Neutrophil (primary cell): ENCODE measurements around the gene LONP2.

Source experiments
- H3K27ac ChIP-seq: fragments of 200-600 bp; sonication (generic); 2 replicates; pipeline ENCODE4 v1.5.1; 2016; ENCODE audit warnings: mild to moderate bottlenecking, moderate library complexity
- H3K27me3 ChIP-seq: fragments of 200-600 bp; sonication (generic); 2 replicates; pipeline ENCODE4 v1.6.0; 2016; ENCODE audit warnings: mild to moderate bottlenecking
- H3K36me3 ChIP-seq: fragments of 200-600 bp; sonication (generic); 2 replicates; pipeline ENCODE4 v1.5.1; 2017
- H3K4me1 ChIP-seq, 2 experiments: fragments of 200-600 bp in 1 of 2; sonication (generic) in 1 of 2; 1 replicate in 1 of 2; 2 replicates in 1 of 2; pipeline versions ENCODE4 v1.5.1 to v1.6.1; 2013 to 2016; ENCODE audit warnings: low read depth in 1 of 2, low read length in 1 of 2, mild to moderate bottlenecking in 1 of 2, moderate library complexity in 1 of 2; ENCODE audit not compliant: control insufficient read depth in 1 of 2, insufficient read depth in 1 of 2
- H3K4me3 ChIP-seq, 2 experiments: fragments of 200-600 bp in 1 of 2; sonication (generic) in 1 of 2; 1 replicate in 1 of 2; 2 replicates in 1 of 2; pipeline ENCODE4 v1.5.1; 2013 to 2016; ENCODE audit warnings: low read depth in 1 of 2, low read length in 1 of 2, mild to moderate bottlenecking in 1 of 2, moderate library complexity in 1 of 2
- H3K9me3 ChIP-seq: fragments of 200-600 bp; sonication (generic); 2 replicates; pipeline ENCODE4 v1.5.1; 2016
- TF ChIP-seq, protein P1 (sequence below): fragments of 200-600 bp; sonication (generic); IDR thresholded peaks from 2 replicates; pipeline ENCODE4 v1.5.1; 2016; ENCODE audit warnings: antibody characterized with exemption

Gene LONP2

DNA sequence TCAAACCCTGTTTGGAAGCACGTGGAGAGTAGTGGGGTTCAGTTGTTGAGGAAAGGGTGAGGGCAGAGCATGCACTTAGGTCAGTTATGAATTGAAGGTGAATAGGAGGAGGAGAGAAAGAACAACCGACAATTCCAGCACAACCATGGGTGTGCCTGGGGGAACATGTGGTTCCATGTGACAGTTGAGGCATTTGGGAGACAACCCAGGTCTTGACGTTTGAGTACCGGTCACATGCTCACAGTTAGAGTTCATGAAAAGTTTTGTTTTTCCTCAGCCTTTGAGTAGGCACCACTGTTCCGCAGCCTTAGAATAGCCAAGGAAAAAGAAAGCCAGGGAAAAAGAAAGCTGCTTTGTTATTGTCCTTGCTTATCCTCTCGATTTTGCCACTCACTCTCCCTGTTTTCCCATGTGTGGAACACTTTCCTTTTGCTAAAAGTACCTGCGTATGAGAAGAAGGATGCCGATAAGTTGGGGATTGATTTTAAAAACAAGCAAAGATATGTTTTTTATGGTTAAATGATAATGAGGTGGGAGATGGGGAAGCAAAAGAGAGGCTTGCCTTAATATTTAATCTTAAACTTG is 28.8 kb downstream of the LONP2 start:
- H3K36me3 ChIP-seq, result peaks cover 39% of the 10 kb centered on the region
- H3K27me3 ChIP-seq, result no peaks in the 10 kb centered on the region

DNA sequence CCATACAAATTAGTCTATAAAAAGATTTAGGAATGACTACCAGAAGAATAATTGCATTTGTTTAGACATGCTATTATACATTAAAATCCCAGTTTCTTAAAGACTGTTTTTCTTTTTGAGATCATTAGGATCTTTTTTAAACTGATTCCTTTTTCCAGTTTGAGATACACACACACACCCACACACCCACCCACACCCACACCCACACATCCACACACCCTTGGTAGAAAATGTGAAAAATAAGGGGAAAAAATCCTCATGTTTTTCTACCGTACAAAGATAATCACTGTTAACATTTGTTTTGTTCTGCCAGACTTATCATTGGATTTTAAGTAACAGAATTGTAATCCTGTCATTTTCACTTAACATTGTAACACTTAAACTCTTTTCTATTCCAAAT is 30.4 kb downstream of the LONP2 start:
- H3K4me1 ChIP-seq, result peaks cover 0 to under 1% of the 10 kb centered on the region in 2 experiments
- peaks cover 39% of the 10 kb centered on the region for H3K36me3 ChIP-seq
- no peak overlapping the region for H3K4me3 ChIP-seq
- TF ChIP-seq, protein P1, sequence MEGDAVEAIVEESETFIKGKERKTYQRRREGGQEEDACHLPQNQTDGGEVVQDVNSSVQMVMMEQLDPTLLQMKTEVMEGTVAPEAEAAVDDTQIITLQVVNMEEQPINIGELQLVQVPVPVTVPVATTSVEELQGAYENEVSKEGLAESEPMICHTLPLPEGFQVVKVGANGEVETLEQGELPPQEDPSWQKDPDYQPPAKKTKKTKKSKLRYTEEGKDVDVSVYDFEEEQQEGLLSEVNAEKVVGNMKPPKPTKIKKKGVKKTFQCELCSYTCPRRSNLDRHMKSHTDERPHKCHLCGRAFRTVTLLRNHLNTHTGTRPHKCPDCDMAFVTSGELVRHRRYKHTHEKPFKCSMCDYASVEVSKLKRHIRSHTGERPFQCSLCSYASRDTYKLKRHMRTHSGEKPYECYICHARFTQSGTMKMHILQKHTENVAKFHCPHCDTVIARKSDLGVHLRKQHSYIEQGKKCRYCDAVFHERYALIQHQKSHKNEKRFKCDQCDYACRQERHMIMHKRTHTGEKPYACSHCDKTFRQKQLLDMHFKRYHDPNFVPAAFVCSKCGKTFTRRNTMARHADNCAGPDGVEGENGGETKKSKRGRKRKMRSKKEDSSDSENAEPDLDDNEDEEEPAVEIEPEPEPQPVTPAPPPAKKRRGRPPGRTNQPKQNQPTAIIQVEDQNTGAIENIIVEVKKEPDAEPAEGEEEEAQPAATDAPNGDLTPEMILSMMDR, result no peak
- H3K27me3 ChIP-seq, result no peaks in the 10 kb centered on the region
- H3K27ac ChIP-seq, result no peak overlapping the region
- no peaks in the 10 kb centered on the region for H3K9me3 ChIP-seq

More for the DNA sequence above, 28.8 kb downstream of the LONP2 start:
- TF ChIP-seq, protein P1, result no peak
- no peaks in the 10 kb centered on the region for H3K4me1 ChIP-seq
- no peak overlapping the region for H3K27ac ChIP-seq
- no peak overlapping the region for H3K4me3 ChIP-seq
- H3K9me3 ChIP-seq, result no peaks in the 10 kb centered on the region

DNA sequence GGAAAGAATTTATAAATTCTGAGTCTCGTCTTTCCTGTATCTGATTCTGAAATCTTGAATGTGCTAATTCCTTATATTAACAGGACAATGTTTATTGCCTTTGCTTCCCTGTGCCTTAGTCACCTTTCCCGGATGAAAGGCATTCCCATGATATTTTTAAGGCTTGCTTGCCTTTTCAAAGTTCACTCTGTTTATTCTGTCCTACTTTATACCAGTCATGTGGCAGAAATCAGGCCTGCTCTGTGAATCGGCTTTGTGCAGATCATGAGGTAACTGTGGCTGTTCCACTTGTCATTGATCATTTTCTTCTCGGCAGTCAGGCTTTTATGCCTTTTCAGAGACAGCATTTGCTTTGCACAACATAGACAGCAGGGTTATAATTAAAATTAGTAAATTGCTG is 32.0 kb downstream of the LONP2 start:
- Histone ChIP-seq H3K9me3 (no peaks in the 10 kb centered on the region), H3K27ac (no peak overlapping the region), H3K4me1 (peaks cover 9 to 17% of the 10 kb centered on the region in 2 experiments), H3K36me3 (peaks cover 22% of the 10 kb centered on the region), H3K27me3 (no peaks in the 10 kb centered on the region), H3K4me3 (no peak overlapping the region)
- TF ChIP-seq, protein P1, result no peak

DNA sequence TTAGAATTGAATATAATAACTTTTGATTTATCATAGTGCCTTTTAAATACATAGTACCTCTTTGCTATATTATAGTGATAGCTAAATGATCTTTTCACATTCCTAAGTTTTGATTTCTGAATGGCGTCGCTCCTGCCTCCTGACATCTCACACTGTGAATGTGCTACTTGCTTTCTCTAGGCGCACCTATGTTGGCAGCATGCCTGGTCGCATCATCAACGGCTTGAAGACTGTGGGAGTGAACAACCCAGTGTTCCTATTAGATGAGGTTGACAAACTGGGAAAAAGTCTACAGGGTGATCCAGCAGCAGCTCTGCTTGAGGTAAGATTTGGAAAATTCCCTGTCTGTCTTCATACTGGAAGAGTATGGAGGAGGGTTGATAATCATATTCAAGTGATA is 33.1 kb downstream of the LONP2 start:
- H3K4me3 ChIP-seq, result no peak overlapping the region
- peaks cover 10 to 21% of the 10 kb centered on the region in 2 experiments for H3K4me1 ChIP-seq
- H3K9me3 ChIP-seq, result no peaks in the 10 kb centered on the region
- H3K27ac ChIP-seq, result no peak overlapping the region
- H3K27me3 ChIP-seq, result no peaks in the 10 kb centered on the region
- TF ChIP-seq, protein P1, result no peak
- peaks cover 19% of the 10 kb centered on the region for H3K36me3 ChIP-seq

DNA sequence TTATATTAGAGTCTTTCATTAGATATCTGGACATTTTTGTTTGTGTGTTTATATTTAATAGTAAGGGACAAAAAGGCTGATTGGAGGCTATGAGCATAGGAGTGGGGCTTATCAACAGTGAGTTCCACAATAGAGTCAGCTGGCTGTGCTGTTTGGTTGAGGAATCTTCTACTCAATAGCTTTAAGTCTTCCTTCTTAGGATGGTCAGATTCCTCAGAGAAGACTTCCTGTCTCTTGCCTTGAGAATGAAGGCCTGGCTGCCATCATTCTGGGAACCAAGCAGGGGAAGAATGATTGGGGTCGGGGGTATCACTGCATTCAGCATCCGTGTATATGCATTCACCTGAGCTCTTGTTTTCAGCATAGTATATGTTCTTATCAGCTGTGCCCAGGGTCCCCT is 35.1 kb downstream of the LONP2 start:
- H3K9me3 ChIP-seq, result no peaks in the 10 kb centered on the region
- H3K27ac ChIP-seq, result no peak overlapping the region
- no peaks in the 10 kb centered on the region for H3K27me3 ChIP-seq
- peaks cover 6% of the 10 kb centered on the region for H3K36me3 ChIP-seq
- H3K4me1 ChIP-seq, result peaks cover 10 to 21% of the 10 kb centered on the region in 2 experiments
- TF ChIP-seq, protein P1, result no peak
- H3K4me3 ChIP-seq, result no peak overlapping the region

DNA sequence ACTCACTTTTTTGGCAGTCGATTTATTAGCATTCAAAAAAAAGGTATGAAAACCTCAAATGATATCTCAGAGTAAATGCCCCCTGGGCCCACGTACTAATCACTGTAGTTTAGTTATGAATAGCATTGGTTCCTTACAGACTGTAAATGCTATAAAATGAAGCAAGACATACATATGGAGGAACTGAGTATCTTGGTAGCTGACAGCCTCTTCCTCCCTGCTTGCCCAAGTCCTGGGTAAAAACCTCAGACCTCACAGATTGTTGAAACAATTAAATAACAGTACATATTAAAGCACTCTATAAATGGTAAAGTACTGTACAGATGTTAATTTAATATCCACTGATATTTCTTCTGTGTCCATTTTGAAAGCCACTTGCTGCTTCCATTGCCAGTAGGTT is 36.4 kb downstream of the LONP2 start:
- H3K9me3 ChIP-seq, result no peaks in the 10 kb centered on the region
- no peaks in the 10 kb centered on the region for H3K27me3 ChIP-seq
- TF ChIP-seq, protein P1, result no peak
- H3K4me3 ChIP-seq, result no peak overlapping the region
- H3K4me1 ChIP-seq, result peaks cover 10 to 21% of the 10 kb centered on the region in 2 experiments
- peak overlapping the region; percentile 56 for H3K27ac ChIP-seq
- peaks cover 6% of the 10 kb centered on the region for H3K36me3 ChIP-seq
